SHP77 treated with DMSO at 0.1 percent for 48 hours (cell line): ENCODE data around the gene CCDC60.

Experiments
- DNase-seq: peaks from one replicate; lab custom pipeline; 2025; lab: John Stamatoyannopoulos, UW

Gene CCDC60

GRCh38 chr12:119384340-119384739 is 49.8 kb downstream of the CCDC60 start:
- no peak for DNase-seq

GRCh38 chr12:119385659-119386058 is 51.1 kb downstream of the CCDC60 start:
- DNase-seq = no peak

- no peak for DNase-seq
Measured at GRCh38 chr12:119389687-119390086, 55.2 kb downstream of the CCDC60 start.

GRCh38 chr12:119391673-119392072 is 57.1 kb downstream of the CCDC60 start:
- no peak for DNase-seq

GRCh38 chr12:119393677-119394076 is 59.1 kb downstream of the CCDC60 start:
- no peak for DNase-seq

- DNase-seq = no peak
Measured at GRCh38 chr12:119397540-119397939, 63.0 kb downstream of the CCDC60 start.

GRCh38 chr12:119398190-119398589 is 63.7 kb downstream of the CCDC60 start:
- DNase-seq = no peak

- no peak for DNase-seq
Measured at GRCh38 chr12:119399301-119399700, 64.8 kb downstream of the CCDC60 start.

GRCh38 chr12:119406308-119406707 is 71.8 kb downstream of the CCDC60 start:
- DNase-seq = no peak

GRCh38 chr12:119406811-119407210 is 72.3 kb downstream of the CCDC60 start:
- no peak for DNase-seq

GRCh38 chr12:119409043-119409442 is 74.5 kb downstream of the CCDC60 start:
- DNase-seq = no peak

- no peak for DNase-seq
Measured at GRCh38 chr12:119410396-119410795, 75.9 kb downstream of the CCDC60 start.

GRCh38 chr12:119412306-119412705 is 77.8 kb downstream of the CCDC60 start:
- no peak for DNase-seq

GRCh38 chr12:119412811-119413794 is 78.6 kb downstream of the CCDC60 start:
- DNase-seq = peak; percentile 58

GRCh38 chr12:119415714-119416113 is 81.2 kb downstream of the CCDC60 start:
- DNase-seq = peak; percentile 12

- no peak for DNase-seq
Measured at GRCh38 chr12:119417440-119417839, 82.9 kb downstream of the CCDC60 start.

GRCh38 chr12:119419381-119419780 is 84.9 kb downstream of the CCDC60 start:
- no peak for DNase-seq

- DNase-seq = peak; percentile 49
Measured at GRCh38 chr12:119423285-119423684, 88.8 kb downstream of the CCDC60 start.

GRCh38 chr12:119425623-119426022 is 91.1 kb downstream of the CCDC60 start:
- DNase-seq = no peak

- no peak for DNase-seq
Measured at GRCh38 chr12:119431151-119431550, 96.6 kb downstream of the CCDC60 start.

- DNase-seq = no peak
Measured at GRCh38 chr12:119432949-119433348, 98.4 kb downstream of the CCDC60 start.

GRCh38 chr12:119440803-119441360 is 106.4 kb downstream of the CCDC60 start:
- peak; percentile 78 for DNase-seq

GRCh38 chr12:119444462-119445044 is 110.0 kb downstream of the CCDC60 start:
- DNase-seq = peak; percentile 45
